ENCODE results near the gene SMTNL2. TPM values are rescaled to one million over a fixed set of nuclear protein-coding genes. Genes with fewer than 3 reads are reported as not detected.
A peak's percentile ranks its signal among the peaks of the same experiment; 100 is the strongest.

The SMTNL2 gene
- total and polyA plus RNA-seq, 12 donors: 2.7 to 84.1 (median 19.1) TPM

DNA sequence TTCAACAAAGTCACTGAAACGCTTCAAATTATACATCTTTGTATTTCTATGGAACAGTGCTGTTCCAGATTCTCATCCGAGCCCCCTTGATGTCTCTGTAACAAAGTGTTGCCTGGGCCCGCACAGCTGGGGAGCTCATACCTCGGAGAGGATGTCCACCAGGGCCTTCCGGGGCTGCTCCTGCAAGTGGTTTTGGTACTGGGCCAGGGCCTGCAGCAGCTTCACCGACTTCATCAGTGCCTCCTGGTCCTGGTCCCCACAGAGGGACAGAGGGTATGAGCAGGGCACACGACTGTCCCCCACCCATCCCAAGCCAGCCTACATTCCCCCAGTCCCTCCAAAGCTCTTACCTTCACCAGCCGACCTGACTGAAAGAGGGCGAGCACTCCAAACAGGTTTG lies 30.7 kb upstream of the SMTNL2 start:
- H3K27me3 ChIP-seq: no peaks in the 10 kb centered on the region
- intact Hi-C loops (cut with DNase I): loop anchor here in 1 of 10 donors (10.0 kb wide), 1 partner anchor 59 kb away; the partner anchor contains the start of gene SPNS2
- 71 to 72% methylated on average over 9 of the region's 9 CpGs for whole genome bisulfite sequencing, 2 donors
- peaks cover 7 to 24% (median 21%) of the 10 kb centered on the region in 9 donors for H3K4me1 ChIP-seq
- DNase-seq (no peak), ATAC-seq (no peak)
- no peak overlapping the region for H3K27ac ChIP-seq
- peaks cover 0 to 55% (median 28%) of the 10 kb centered on the region in 9 donors for H3K36me3 ChIP-seq
- no peak for TF ChIP-seq CTCF (IDR thresholded peaks at IDR 0.05)
- H3K9me3 ChIP-seq: no peaks in the 10 kb centered on the region
- no peak overlapping the region for H3K4me3 ChIP-seq

DNA sequence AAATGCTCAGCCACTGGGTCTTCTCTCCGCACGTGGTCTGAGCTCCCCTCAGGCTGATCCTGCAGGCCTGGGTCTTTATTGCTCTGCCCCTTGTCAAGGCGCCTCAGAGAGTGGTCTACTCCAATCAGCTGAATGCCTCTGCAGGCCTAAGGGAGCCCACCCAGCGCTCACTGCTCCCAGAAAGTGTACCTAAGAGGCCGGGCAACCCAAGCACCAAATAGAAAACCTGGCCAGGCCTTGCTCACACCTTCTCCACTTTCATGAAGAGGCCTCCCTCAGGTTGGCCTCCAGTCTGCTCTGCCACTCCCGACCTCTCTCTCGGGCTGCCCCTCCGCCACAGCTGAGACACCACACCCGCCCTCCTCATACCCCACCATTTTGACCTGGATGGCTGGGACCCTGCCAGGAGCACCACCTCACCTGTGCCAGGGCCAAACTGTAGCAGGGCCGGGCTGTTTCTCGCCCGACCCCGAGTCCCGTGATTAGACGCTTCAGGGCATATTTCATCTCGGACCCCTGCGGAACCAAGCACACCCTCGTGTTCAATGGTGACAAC lies 29.8 kb upstream of the SMTNL2 start:
- Histone ChIP-seq H3K27me3 (no peaks in the 10 kb centered on the region), H3K4me3 (peak overlapping the region; percentile 44 to 96 (median 78)), H3K9me3 (no peaks in the 10 kb centered on the region), H3K36me3 (peaks cover 0 to 47% (median 22%) of the 10 kb centered on the region in 9 donors), H3K4me1 (peaks cover 7 to 24% (median 21%) of the 10 kb centered on the region in 9 donors), H3K27ac (peak overlapping the region in 9 of 10 donors; percentile 78 to 92 (median 88))
- no peak for DNase-seq
- TF ChIP-seq CTCF (IDR thresholded peaks at IDR 0.05): no peak
- 19% methylated on average over 18 of the region's 18 CpGs for WGBS, 2 donors
- intact Hi-C loops (cut with DNase I): loop anchor here in 1 of 10 donors (10.0 kb wide), 1 partner anchor 60 kb away; the partner anchor contains the start of gene SPNS2
- ATAC-seq: peak in 2 of 8 donors; percentile 1 to 23

- peak within 1 kb of the TSS; percentile 49 to 92 (median 88) for H3K27ac ChIP-seq
- H3K9me3 ChIP-seq: no peaks in the 10 kb centered on the region
- H3K27me3 ChIP-seq: no peaks in the 10 kb centered on the region
- H3K36me3 ChIP-seq: peaks cover 0 to 40% (median 18%) of the 10 kb centered on the region in 9 donors
- H3K4me3 ChIP-seq: peak within 1 kb of the TSS; percentile 44 to 96 (median 78)
- peak; percentile 89 to 98 (median 96) for ATAC-seq
- intact Hi-C loops (cut with DNase I): loop anchor here in 3 of 10 donors (5.0 to 10.0 kb wide), 2 partner anchors 60 to 133 kb away; partner anchors contain the start of gene SPNS2 (in 1 of the 3)
- peak; percentile 97 to 98 for DNase-seq
- TF ChIP-seq CTCF (IDR thresholded peaks at IDR 0.05): peak in 7 of 9 donors; percentile 2 to 52 (median 39)
- 0% methylated on average over 69 of the region's 69 CpGs for WGBS, 2 donors
- H3K4me1 ChIP-seq: peaks cover 7 to 24% (median 21%) of the 10 kb centered on the region in 9 donors
Observed at GRCh38 chr17:4554997-4555799, 29.1 kb upstream of the SMTNL2 start, which contains the start of gene MYBBP1A. Gene MYBBP1A, minus strand, starts transcription at chr17:4555384. Its CDS starts 60 bp downstream, at chr17:4555324.

All from heart right ventricle (tissue), 16 donors.